GM21723 (cell line): ENCODE data around the gene RSU1.
A peak's percentile ranks its signal among the peaks of the same experiment; 100 is the strongest.

ENCODE experiments used
- ATAC-seq: cut with Tn5 transposase; IDR thresholded peaks from one replicate; pipeline ENCODE4 v1.9.1; 2021; ENCODE audit warnings: mild to moderate bottlenecking, moderate library complexity; ENCODE audit not compliant: unreplicated experiment

RSU1 gene

DNA sequence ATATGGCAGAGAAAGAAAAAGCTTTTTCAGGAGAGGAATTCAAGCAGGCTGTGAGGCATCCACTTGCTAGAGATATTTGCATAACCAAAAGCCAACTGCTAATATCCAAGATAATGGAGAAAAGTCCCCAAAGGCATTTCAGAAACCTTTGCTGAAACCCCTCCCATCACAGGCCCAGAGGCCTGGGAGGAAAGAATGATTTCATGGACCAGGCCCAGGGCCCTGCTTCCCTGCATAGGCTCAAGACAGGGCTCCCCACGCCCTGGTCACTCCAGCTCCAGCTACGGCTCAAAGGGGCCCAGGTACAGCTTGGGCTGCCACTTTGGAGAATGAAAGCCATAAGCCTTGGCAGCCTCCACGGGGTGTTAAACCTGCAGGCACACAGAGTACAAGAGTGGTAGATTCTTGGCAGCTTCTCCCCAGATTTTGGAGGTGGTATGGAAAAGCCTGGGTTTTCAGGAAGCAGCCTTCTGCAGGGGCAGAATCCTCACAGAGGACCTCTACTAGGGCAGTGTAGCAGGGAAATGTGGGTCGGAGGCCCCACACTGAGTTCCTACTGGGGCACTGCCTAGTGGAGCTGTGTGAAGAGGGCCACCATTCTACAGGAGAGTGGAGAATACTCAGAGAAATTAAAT lies 5.6 kb upstream of the RSU1 start:
- ATAC-seq: no peak

GRCh38 chr10:16822027-16822426 lies 4.8 kb upstream of the RSU1 start:
- no peak for ATAC-seq

- no peak for ATAC-seq
Measured at GRCh38 chr10:16820421-16820820, 3.2 kb upstream of the RSU1 start.

GRCh38 chr10:16820018-16820417 lies 2.8 kb upstream of the RSU1 start:
- no peak for ATAC-seq

DNA sequence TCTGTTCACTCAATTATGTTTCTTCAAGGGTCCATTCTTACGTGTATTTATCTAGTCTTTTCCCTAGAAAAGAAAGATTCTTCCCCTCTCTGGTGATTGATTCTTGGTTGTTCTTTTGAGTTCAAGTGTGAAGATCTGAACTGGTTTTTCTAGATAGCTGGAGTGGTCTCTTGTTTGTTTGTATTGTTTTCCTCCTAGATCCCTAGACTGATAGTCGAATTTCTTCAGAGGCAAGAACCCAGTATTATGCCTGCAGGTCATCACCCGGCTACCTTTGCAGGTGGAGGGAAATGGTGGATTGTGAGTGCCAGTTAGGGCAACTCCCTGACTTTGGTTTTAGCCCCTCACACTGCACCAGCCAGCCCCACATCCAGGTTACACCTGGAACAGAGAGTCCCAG lies 2.2 kb upstream of the RSU1 start:
- ATAC-seq: no peak

GRCh38 chr10:16819026-16819425 lies 1.8 kb upstream of the RSU1 start:
- no peak for ATAC-seq

- ATAC-seq: no peak
Measured at GRCh38 chr10:16816830-16817124, 447 bp downstream of the RSU1 start.

GRCh38 chr10:16816171-16816570 lies 1.1 kb downstream of the RSU1 start:
- ATAC-seq: no peak

DNA sequence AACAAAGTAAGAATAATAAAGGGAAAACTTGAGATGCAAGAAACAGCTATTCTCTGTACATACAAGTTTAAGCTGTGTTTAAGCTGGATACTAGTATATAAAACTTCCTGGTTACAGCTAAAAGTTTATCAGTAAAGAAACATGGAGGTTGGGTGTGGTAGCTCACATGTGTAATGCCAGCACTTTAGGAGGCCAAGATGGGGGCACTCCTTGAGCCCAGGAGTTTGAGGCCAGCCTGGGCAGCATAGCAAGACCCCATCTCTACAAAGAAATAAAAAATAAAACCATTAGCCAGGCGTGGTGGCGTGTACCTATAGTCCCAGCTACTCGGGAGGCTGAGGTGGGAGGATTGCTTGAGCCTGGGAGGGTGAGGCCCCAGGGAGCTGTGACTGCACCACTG lies 3.2 kb downstream of the RSU1 start:
- no peak for ATAC-seq

DNA sequence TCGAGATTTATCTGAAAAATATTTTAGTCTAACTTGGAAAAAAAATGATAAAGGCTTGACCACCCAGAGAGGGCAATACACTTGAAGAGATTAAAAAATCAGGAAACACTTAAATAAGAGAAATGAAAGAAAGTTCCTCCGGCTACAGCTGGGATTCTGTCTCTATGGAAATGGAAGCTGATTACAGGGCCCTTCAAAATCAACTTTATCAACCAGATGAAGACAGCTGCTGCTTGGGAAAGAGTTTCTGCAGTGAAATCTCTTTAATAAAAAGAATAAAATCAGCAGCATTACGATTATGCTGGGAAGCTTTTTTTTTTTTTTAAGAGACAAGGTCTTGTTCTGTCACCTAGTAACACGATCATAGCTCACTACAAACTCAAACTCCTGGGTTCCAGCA lies 4.5 kb downstream of the RSU1 start:
- no peak for ATAC-seq

- no peak for ATAC-seq
Measured at GRCh38 chr10:16811765-16812164, 5.5 kb downstream of the RSU1 start.

- no peak for ATAC-seq
Measured at GRCh38 chr10:16811292-16811691, 5.9 kb downstream of the RSU1 start.

DNA sequence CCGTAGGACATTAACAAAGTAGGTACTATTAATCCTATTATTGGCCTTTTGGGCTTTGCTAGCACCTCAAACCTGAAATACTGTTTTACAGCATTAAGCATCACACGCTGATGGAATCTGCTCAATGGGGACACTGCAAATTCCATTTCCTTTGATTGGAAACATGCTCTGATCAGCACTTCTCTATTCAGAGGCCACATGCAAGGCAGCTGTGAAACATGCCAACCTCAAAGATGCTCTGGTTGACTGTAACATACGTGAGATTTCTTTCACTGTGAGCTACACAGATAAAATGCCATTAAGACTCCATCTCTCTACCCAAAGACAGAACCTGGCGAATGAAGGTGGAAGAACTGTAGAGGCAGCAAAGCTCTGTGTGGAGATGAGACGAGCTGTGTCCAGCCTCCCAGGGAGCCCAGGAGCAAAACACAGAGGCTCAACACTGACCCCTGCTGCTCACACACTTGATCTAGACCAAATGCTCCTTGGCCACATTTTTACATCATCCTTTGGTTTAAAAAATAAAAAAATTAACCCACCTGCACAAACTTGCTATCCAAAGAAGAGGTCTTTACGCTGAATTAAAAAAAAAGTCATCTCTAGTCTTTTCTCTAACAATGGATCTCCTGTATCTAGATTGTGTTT lies 8.0 kb downstream of the RSU1 start:
- ATAC-seq: peak; percentile 95

GRCh38 chr10:16804123-16804522 lies 13.1 kb downstream of the RSU1 start:
- ATAC-seq: no peak

GRCh38 chr10:16803464-16803863 lies 13.8 kb downstream of the RSU1 start:
- ATAC-seq: no peak

DNA sequence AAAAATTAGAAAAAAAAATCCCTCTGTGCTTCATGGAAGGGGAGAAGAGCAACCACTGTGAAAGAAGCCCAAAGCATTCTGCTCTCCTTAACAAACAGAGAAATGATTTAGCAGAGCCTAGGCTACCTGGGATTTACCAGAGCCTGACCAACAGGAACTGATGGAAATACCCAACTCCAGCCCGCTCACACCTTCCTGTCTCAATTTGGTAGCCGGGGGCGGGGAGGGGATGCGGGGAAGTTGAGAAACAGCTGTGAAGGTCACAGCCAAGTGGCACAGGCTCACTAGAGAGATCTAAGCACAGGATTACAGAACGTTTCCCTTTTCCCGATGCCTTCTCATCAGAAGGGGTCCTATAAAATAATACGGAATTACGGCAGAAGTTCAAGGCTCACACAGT lies 17.6 kb downstream of the RSU1 start:
- ATAC-seq: peak; percentile 79

DNA sequence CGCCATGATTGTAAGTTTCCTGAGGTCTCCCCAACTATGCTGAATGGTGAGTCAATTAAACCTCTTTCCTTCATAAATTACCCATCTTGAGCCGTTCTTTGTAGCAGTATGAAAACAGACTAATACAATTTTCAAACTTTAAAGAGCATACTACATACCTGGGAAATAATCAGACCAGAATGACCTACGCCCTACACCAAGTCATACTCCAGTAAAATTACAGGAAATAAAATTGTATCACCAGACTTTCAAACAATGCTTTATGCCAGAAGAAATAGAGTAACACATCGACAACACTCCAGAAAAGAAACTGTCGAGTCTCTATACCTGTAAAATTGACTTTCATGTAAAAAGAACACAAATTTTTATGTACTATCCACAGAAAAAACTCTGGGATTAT lies 18.7 kb downstream of the RSU1 start:
- ATAC-seq: no peak

GRCh38 chr10:16795410-16796073 lies 21.7 kb downstream of the RSU1 start:
- ATAC-seq: no peak

DNA sequence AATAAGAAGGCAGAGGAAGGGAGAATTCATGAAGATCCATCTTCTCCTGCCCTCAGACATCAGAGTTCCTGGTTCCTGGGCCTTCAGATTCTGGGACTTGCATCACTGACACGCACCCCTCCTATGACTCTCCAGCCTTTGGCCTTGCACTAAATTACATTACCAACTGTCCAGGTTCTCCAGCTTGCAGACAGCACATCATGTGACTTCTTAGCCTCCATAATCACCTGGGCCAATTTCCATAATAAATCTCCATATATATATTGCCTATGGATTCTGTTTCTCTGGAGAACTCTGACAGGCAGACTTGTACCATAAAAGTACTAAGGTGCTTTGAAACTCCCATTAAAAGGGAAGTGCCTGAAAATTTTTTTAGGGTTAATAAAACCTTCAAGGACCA lies 23.2 kb downstream of the RSU1 start:
- no peak for ATAC-seq

DNA sequence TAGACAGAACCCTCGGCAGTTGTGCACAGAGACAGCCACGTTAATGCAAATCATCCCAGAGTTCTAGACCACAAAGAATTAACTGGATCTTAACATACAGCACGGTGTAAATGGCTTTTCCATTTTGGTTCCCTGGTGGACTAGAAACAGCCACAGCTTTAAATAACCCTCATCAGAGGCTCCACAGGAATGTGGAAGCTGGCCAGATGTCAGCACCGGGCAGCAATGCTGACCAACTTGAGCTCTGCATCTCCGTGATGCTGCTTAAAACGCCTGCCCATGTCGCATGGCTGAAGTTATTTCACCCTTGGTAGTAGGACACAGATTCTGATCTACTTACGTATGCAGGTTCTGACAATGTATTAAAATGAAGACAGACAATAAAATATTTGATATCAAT lies 24.5 kb downstream of the RSU1 start:
- ATAC-seq: no peak

- no peak for ATAC-seq
Measured at GRCh38 chr10:16789765-16790164, 27.5 kb downstream of the RSU1 start.

DNA sequence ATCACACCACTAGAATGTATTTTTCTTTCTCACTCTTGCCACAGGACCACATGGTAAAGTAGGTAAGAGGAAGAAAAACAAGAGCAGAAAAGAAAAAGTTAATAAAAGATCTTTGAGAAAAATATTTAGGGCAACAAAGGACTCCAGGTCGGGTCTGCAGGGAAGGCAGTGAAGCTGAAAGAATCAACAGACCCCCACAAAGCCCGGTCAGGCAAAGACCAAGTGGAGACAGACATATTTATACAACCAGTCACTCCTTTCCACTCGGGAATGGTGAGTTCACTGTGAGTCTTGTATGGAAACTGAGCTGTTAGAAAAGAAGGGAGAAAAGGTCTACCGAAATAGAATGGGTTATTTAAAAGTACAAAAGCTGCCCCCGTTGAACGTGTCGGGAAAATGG lies 28.0 kb downstream of the RSU1 start:
- ATAC-seq: no peak

- no peak for ATAC-seq
Measured at GRCh38 chr10:16788778-16789177, 28.4 kb downstream of the RSU1 start.
